LNCAP (cell line): ENCODE measurements around the gene NUDT8.

ENCODE experiments used
- TF ChIP-seq, protein P1 (sequence below): fragments of 450-650 bp; IDR thresholded peaks from 2 replicates; pipeline ENCODE4 v1.5.1; 2017; ENCODE audit warnings: mild to moderate bottlenecking

Gene NUDT8

DNA sequence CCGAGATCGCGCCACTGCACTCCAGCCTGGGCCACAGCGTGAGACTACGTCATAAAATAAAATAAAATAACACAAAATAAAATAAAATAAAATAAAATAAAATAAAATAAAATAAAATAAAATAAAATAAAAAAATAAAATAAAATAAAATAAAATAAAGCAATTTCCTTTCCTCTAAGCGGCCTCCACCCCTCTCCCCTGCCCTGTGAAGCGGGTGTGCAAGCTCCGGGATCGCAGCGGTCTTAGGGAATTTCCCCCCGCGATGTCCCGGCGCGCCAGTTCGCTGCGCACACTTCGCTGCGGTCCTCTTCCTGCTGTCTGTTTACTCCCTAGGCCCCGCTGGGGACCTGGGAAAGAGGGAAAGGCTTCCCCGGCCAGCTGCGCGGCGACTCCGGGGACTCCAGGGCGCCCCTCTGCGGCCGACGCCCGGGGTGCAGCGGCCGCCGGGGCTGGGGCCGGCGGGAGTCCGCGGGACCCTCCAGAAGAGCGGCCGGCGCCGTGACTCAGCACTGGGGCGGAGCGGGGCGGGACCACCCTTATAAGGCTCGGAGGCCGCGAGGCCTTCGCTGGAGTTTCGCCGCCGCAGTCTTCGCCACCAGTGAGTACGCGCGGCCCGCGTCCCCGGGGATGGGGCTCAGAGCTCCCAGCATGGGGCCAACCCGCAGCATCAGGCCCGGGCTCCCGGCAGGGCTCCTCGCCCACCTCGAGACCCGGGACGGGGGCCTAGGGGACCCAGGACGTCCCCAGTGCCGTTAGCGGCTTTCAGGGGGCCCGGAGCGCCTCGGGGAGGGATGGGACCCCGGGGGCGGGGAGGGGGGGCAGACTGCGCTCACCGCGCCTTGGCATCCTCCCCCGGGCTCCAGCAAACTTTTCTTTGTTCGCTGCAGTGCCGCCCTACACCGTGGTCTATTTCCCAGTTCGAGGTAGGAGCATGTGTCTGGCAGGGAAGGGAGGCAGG is 46.2 kb downstream of the NUDT8 start, which contains the start of gene GSTP1:
Gene GSTP1, plus strand, starts transcription at position 566 of the 958 bp plus-strand sequence. Its CDS starts 32 bp downstream, at position 598.
- TF ChIP-seq, protein P1, sequence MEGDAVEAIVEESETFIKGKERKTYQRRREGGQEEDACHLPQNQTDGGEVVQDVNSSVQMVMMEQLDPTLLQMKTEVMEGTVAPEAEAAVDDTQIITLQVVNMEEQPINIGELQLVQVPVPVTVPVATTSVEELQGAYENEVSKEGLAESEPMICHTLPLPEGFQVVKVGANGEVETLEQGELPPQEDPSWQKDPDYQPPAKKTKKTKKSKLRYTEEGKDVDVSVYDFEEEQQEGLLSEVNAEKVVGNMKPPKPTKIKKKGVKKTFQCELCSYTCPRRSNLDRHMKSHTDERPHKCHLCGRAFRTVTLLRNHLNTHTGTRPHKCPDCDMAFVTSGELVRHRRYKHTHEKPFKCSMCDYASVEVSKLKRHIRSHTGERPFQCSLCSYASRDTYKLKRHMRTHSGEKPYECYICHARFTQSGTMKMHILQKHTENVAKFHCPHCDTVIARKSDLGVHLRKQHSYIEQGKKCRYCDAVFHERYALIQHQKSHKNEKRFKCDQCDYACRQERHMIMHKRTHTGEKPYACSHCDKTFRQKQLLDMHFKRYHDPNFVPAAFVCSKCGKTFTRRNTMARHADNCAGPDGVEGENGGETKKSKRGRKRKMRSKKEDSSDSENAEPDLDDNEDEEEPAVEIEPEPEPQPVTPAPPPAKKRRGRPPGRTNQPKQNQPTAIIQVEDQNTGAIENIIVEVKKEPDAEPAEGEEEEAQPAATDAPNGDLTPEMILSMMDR = no peak

DNA sequence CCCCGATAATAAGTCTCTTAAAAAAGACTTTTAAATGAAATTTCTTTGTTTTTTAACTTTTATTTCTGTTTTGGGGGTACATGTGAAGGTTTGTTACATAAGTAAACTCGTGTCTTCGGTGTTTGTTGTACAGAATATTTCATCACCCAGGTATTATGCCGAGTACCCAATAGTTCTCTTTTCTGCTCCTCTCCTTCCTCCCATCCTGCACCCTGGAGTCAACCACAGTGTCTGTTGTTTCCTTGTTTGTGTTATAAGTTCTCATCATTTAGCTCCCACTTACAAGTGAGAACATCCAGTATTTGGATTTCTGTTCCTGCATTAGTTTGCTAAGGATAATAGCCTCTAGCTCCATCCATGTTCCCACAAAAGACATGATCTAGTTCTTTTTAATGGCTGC is 47.7 kb downstream of the NUDT8 start:
- TF ChIP-seq, protein P1 = no peak

DNA sequence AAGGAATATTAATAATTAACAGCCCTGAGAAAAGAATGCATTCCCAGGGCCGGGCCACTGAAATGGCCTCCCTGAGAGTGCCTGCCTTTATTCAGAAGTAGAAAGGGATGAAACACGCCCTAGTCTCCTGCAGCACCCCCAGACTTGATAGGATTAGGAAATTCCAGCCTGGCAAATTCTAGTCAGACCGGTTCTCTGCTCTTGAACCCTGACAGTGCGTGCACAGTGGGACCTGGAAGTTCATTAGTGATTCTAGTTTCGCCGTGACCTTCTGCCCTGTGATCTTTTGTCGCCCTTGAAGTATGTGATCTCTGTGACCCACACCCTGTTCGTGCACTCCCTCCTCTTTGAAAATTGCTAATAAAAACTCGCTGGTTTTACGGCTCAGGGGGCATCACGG is 48.3 kb downstream of the NUDT8 start:
- TF ChIP-seq, protein P1 = no peak

DNA sequence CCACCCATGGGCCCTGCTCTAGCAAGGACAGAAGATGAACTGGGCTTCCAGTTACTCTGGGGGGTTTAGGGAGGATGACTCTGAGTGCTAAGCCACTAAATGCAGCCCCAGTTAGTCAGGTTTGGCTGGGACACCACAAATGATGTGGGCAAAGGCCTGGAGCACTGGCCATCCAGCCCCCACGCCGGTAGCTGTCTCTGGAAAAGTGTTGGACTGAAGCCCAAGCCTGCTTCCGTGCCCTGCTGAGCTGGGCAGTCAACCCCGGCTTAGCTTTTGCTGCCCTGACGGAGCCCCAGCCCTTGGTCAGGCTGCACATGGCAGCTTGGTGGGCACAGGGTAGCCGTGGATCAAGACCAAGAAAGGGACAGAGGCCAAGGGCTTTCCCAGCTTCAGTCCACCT is 51.8 kb downstream of the NUDT8 start:
- TF ChIP-seq, protein P1 = no peak
